ENCODE measurements around the gene MCF2.

DNA sequence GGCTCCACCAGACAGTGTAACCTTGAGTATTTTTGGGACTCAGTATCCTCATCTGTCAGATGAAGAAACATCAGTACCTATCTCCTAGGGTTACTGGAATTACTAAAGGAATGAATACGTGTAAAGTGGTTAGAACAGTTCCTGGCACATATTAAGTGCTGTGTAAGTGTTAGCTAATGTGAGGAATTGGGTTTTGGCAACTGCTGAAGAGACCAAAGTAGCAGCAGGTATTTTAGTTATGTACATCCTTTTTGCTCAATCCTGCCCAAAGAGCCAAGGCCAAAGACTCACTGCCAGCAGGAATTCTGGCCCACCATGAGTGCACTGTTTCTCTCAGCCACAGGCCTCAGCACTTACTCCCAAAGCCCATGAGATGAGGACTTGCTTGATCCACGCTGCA, 16.7 kb upstream of the MCF2 start:
- no peak for TF ChIP-seq CTCF (IDR thresholded peaks at IDR 0.05; ENCODE audit: poor library complexity, severe bottlenecking)
- no peak for TF ChIP-seq SMC3 (conservative IDR thresholded peaks at IDR 0.05; ENCODE audit: poor library complexity)
- TF ChIP-seq REST (IDR thresholded peaks at IDR 0.05; ENCODE audit: borderline replicate concordance), result no peak
- no peak for TF ChIP-seq TAF1 (IDR thresholded peaks at IDR 0.05; ENCODE audit: low read depth)
- no peak for TF ChIP-seq POLR2AphosphoS5 (IDR thresholded peaks at IDR 0.05)
- no peak for TF ChIP-seq MXI1 (conservative IDR thresholded peaks at IDR 0.05; ENCODE audit: poor library complexity, severe bottlenecking)
- TF ChIP-seq EP300 (conservative IDR thresholded peaks at IDR 0.05; ENCODE audit: poor library complexity, severe bottlenecking), result no peak
- no peak for TF ChIP-seq RAD21 (conservative IDR thresholded peaks at IDR 0.05)
